ENCODE measurements around the gene RAD51B. TPM values are rescaled to one million over a fixed set of nuclear protein-coding genes. Genes with fewer than 3 reads are reported as not detected.
A peak's percentile ranks its signal among the peaks of the same experiment; 100 is the strongest.

The RAD51B gene
- total RNA-seq, 4 donors from 2014 or later: 12.6 to 26.4 (median 16.7) TPM

DNA sequence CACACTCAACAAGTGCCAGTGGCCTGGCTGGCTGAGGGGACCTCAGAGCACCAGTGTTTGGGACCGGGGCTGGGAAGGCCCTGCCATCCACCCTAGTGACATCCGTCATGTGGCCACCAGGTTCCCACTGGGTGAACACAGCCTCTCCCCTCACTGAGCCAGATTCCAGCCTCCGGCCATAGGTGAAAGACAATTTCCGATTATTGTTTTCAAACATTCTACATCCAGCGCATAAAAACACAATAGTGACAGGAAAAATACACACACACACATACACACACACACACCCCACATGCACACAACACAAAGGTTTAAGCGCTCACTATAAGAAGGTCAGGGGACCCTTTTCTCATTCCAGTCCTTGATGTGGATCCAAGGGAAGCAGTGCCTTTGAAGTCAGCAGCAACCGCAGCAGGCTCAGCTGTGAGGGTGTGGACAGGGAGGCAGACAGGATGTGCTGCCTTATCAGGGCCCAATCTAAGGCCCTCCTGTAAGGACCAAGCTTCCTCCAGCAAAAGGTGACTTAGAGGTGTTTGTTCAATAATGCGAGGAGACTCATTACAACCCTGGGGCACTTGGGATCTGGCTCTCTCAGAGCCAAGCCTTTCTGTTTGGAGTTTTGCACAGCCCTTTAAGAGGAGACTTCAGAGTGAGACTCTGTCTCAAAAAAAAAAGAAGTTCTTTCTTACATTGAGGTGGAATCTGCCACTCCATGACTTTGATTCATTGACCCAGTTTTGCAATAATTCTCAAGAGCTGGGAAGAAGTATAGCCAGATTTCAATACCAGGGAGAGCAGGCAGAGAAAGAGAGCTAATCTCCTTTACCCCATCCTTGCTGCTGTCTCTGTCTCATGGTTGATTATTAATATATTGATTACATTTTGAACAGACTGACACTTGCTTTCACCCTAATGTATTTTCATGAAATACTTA lies 745.5 kb downstream of the RAD51B start:
- no peaks in the 10 kb centered on the region for H3K27me3 ChIP-seq
- no peaks in the 10 kb centered on the region for H3K36me3 ChIP-seq
- peak overlapping the region; percentile 61 to 88 (median 78) for H3K27ac ChIP-seq
- no peak for TF ChIP-seq POLR2A (IDR thresholded peaks at IDR 0.05)
- TF ChIP-seq EP300 (IDR thresholded peaks at IDR 0.05): no peak
- TF ChIP-seq, protein P1, sequence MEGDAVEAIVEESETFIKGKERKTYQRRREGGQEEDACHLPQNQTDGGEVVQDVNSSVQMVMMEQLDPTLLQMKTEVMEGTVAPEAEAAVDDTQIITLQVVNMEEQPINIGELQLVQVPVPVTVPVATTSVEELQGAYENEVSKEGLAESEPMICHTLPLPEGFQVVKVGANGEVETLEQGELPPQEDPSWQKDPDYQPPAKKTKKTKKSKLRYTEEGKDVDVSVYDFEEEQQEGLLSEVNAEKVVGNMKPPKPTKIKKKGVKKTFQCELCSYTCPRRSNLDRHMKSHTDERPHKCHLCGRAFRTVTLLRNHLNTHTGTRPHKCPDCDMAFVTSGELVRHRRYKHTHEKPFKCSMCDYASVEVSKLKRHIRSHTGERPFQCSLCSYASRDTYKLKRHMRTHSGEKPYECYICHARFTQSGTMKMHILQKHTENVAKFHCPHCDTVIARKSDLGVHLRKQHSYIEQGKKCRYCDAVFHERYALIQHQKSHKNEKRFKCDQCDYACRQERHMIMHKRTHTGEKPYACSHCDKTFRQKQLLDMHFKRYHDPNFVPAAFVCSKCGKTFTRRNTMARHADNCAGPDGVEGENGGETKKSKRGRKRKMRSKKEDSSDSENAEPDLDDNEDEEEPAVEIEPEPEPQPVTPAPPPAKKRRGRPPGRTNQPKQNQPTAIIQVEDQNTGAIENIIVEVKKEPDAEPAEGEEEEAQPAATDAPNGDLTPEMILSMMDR (IDR thresholded peaks at IDR 0.05): no peak
- no peak for DNase-seq (ENCODE audit: low spot score in 2 of 2)
- WGBS, 2 donors: 80% methylated on average over 8 of the region's 8 CpGs
- H3K4me1 ChIP-seq: peaks cover 0 to 85% (median 40%) of the 10 kb centered on the region in 4 donors
- H3K4me3 ChIP-seq: no peak overlapping the region
- H3K9me3 ChIP-seq: no peaks in the 10 kb centered on the region

DNA sequence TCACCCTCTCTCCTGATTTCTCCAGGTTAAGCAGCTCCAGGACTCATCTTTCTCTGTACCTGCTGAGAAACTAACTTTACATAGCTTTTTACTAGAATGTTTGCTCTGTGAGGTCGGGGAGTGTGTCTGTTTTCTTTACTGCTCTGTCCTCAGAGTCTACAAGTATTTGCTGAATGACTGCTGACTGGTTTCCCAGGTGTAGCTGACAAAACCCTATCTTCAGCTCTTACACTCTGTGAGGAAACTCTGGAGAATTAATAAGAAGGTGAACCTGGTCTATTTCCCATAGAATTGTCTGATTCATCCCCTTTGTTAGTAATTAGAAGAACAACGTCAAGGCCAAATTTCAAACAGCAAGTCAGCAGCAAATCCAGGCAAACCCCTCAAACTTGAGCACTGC lies 746.5 kb downstream of the RAD51B start:
- WGBS, 2 donors: 77 to 92% methylated on average over 2 of the region's 2 CpGs
- Histone ChIP-seq H3K4me1 (peaks cover 0 to 84% (median 42%) of the 10 kb centered on the region in 4 donors), H3K27me3 (no peaks in the 10 kb centered on the region), H3K36me3 (no peaks in the 10 kb centered on the region), H3K27ac (peak overlapping the region in 2 of 4 donors; percentile 87 to 88), H3K4me3 (no peak overlapping the region), H3K9me3 (no peaks in the 10 kb centered on the region)
- TF ChIP-seq POLR2A (IDR thresholded peaks at IDR 0.05): no peak
- no peak for TF ChIP-seq EP300 (IDR thresholded peaks at IDR 0.05)
- TF ChIP-seq, protein P1 (IDR thresholded peaks at IDR 0.05): no peak
- no peak for DNase-seq (ENCODE audit: low spot score in 2 of 2)

DNA sequence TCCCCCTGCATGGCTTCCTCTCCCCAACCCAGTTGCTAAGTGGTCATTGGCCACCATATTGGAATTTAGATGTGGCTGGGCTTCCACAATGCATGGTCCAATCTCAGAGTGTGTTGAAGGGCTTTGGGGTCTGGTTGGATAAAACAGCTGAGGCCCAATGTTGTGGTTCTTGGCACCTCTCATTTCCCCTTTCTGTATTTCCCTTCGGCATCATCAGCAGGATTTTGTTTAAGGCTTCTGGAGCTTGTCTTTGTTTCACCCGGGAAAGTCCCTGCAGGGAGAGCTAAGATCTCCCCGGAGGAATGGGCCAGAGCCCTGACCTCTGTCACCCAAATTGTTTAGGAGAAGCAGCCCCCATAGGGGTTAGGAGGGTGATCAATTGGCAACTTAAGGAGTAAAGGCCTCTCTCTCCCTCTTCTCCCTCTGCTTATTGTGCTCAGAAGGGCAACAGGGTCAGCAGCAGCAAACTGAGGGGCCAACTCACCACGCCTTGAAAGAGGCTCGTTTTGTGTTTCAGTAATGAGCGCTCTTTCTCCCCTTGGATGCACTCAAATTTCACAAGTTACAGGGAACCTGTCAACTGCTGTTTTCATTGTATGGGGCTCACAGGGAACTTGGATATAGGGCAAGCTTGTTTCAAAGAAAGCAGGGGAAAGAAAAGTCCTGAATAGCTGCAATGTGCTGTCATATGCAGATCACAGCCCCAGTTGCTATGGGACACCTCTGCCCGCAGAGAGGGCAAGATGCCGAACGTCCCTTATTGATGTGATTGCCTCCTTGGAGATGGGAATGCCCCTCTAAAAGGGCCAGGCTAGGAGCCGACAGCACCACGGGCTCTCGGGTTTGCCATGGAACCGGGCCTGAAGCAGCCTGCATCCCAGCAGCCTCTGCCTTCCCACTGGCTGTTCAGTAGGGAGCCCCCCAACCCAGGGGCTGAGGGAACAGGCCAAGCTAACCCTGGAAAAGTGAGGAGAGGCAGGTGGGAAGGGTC lies 749.6 kb downstream of the RAD51B start:
- 36 to 51% methylated on average over 13 of the region's 13 CpGs for WGBS, 2 donors
- Histone ChIP-seq H3K4me3 (no peak overlapping the region), H3K9me3 (no peaks in the 10 kb centered on the region), H3K4me1 (peaks cover 0 to 53% (median 26%) of the 10 kb centered on the region in 4 donors), H3K36me3 (no peaks in the 10 kb centered on the region), H3K27ac (peak overlapping the region in 3 of 4 donors; percentile 9 to 77 (median 42)), H3K27me3 (no peaks in the 10 kb centered on the region)
- TF ChIP-seq, protein P1 (IDR thresholded peaks at IDR 0.05): no peak
- TF ChIP-seq POLR2A (IDR thresholded peaks at IDR 0.05) (no peak), EP300 (IDR thresholded peaks at IDR 0.05) (no peak)
- no peak for DNase-seq (ENCODE audit: low spot score in 2 of 2)

DNA sequence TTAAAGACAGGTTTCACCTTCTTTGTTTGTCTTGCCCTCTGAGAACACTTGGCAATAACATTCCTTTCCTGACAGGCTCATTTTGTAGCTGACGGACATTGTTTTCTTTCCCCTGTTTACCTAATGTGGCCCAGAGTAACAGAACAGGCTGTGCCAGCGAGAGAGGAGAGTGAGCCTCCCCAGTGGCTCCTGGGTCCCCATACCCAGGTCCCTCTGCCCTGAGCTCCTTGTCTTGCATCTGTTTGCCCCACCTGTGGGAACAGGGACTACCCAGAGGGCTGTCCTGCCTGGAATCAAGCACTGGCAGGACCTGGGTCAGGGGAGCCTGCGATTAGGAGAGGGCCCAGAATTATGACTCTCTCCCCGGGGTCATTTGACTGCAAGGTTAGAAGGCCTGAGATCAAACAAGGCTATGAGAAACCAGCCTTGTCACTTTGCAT lies 750.4 kb downstream of the RAD51B start:
- peak overlapping the region in 3 of 4 donors; percentile 9 to 77 (median 42) for H3K27ac ChIP-seq
- DNase-seq (ENCODE audit: low spot score in 2 of 2): no peak
- H3K27me3 ChIP-seq: no peaks in the 10 kb centered on the region
- peaks cover 0 to 53% (median 21%) of the 10 kb centered on the region in 4 donors for H3K4me1 ChIP-seq
- H3K4me3 ChIP-seq: no peak overlapping the region
- TF ChIP-seq, protein P1 (IDR thresholded peaks at IDR 0.05): no peak
- no peak for TF ChIP-seq POLR2A (IDR thresholded peaks at IDR 0.05)
- TF ChIP-seq EP300 (IDR thresholded peaks at IDR 0.05): peak in 1 of 2 donors; percentile 10
- 61 to 67% methylated on average over 4 of the region's 4 CpGs for WGBS, 2 donors
- H3K36me3 ChIP-seq: no peaks in the 10 kb centered on the region
- H3K9me3 ChIP-seq: no peaks in the 10 kb centered on the region

Data from tibial nerve (tissue), 4 donors.